ENCODE results near the gene C1QTNF9.
"Not testable (repeated sequence)": the region's sequence is repeated elsewhere in the genome, so short reads cannot be mapped to it uniquely, and the experiment has no call there.

C1QTNF9 gene

GRCh38 chr13:24282256-24282655 is 27.1 kb upstream of the C1QTNF9 start:
- DNase-seq: peak in 1 of 14 donors; percentile 3

- DNase-seq: no peak
These were observed 24.4 kb upstream of the C1QTNF9 start for GRCh38 chr13:24284889-24285565.

GRCh38 chr13:24286624-24287023 is 22.8 kb upstream of the C1QTNF9 start:
- DNase-seq: no peak

- DNase-seq: no peak
These were observed 21.6 kb upstream of the C1QTNF9 start for GRCh38 chr13:24287748-24288287.

- DNase-seq: no peak
These were observed 20.5 kb upstream of the C1QTNF9 start for GRCh38 chr13:24288870-24289269.

- DNase-seq: no peak
These were observed 19.0 kb upstream of the C1QTNF9 start for GRCh38 chr13:24290280-24290932.

- DNase-seq: no peak
These were observed 16.9 kb upstream of the C1QTNF9 start for GRCh38 chr13:24292481-24292880.

GRCh38 chr13:24293746-24294145 is 15.6 kb upstream of the C1QTNF9 start:
- DNase-seq: no peak

- DNase-seq: no peak
These were observed 9.8 kb upstream of the C1QTNF9 start for GRCh38 chr13:24299488-24300114.

- DNase-seq: no peak
These were observed 7.9 kb upstream of the C1QTNF9 start for GRCh38 chr13:24301434-24301833.

GRCh38 chr13:24301911-24302310 is 7.5 kb upstream of the C1QTNF9 start:
- no peak for DNase-seq

GRCh38 chr13:24304620-24305019 is 4.8 kb upstream of the C1QTNF9 start:
- DNase-seq: no peak

GRCh38 chr13:24306632-24307031 is 2.7 kb upstream of the C1QTNF9 start:
- no peak for DNase-seq

- DNase-seq: no peak
These were observed 1.9 kb upstream of the C1QTNF9 start for GRCh38 chr13:24307211-24308067.

GRCh38 chr13:24308068-24308445 is 1.3 kb upstream of the C1QTNF9 start:
- no peak for DNase-seq

- DNase-seq: no peak
These were observed 826 bp upstream of the C1QTNF9 start for GRCh38 chr13:24308488-24309020.

- no peak for DNase-seq
These were observed 4.1 kb downstream of the C1QTNF9 start for GRCh38 chr13:24313439-24313838.

- DNase-seq: not testable (repeated sequence)
These were observed 8.5 kb downstream of the C1QTNF9 start for GRCh38 chr13:24317835-24318234.

GRCh38 chr13:24318878-24319277 is 9.5 kb downstream of the C1QTNF9 start:
- DNase-seq: not testable (repeated sequence)

GRCh38 chr13:24319641-24320040 is 10.3 kb downstream of the C1QTNF9 start:
- not testable (repeated sequence) for DNase-seq

- DNase-seq: not testable (repeated sequence)
These were observed 12.0 kb downstream of the C1QTNF9 start for GRCh38 chr13:24321416-24321815.

GRCh38 chr13:24322470-24322869 is 13.1 kb downstream of the C1QTNF9 start:
- not testable (repeated sequence) for DNase-seq
